GM18511 (cell line): ENCODE data around the gene SUPT20H.

Source experiments
- ATAC-seq: cut with Tn5 transposase; IDR thresholded peaks from one replicate; pipeline ENCODE4 v1.9.1; 2021; ENCODE audit warnings: mild to moderate bottlenecking, moderate library complexity; ENCODE audit not compliant: unreplicated experiment

Gene SUPT20H

DNA sequence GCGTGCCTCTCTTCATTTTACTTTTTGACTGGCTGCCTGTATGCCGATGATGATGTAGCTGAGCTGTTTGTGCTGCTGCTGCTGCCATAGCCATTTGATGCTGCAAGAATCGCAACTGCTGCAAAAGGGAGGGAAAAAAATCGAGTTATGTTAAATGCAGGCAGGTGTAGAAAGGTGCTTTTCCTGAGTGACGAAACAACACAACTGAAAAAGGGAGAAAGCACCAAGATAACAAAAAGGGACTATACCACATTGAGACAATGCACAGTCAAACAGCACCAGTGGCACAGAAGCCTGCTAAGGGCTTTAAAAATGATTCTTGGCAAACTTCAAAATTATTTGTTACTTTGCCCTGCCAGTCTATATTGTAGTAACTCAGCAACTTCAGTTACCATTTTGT is 49.8 kb downstream of the SUPT20H start:
- no peak for ATAC-seq

DNA sequence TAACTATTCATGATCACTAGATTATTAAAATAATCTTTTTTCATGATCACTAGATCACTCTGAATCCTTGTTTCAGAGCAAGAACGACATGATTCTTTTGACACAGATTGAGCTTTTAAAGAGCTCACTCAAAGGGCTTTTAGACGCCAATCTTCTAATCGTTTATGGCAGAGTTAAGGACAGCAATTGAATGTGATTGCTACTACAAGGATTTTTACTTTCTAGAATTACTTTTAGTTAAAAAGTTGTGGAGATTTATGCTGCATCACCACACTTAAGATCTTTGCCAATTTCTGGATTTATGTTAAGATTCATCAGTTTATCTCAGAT is 57.6 kb downstream of the SUPT20H start:
- ATAC-seq = no peak

DNA sequence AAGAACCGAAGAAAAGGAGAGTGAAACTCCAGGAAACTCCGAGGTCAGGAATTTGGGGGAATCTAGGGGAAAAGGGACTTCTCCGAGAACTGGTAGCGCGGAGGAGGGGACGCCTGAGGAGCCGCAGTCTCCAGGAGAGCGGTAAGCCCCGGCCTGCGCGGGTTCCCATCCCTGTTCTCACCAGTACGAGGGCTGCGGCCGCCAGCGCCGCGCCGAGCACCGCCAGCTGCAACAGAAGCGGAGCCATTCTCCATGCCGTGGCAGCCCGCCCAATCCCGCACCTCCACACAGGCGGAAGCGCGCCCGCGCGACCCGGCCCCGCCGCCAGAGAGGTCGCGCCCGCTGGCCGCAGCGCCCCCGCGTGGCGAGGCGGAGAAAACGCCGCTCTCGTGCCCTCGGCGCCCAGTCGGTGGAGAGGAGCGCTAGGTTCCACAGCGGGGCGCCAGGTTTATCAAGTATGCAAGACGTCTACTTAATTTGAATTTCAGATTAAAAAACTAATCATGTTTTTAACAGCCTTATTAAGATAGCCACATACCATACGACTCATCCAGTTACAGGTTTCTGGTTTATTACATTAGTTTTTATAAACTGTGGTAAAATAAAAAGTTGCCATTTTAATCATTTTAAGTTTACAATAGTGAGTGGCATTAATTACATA is 60.3 kb downstream of the SUPT20H start, which contains the start of gene ALG5:
Gene ALG5, minus strand, starts transcription at position 287 of the 661 bp plus-strand sequence. Its CDS starts 40 bp downstream, at position 247.
- peak; percentile 69 for ATAC-seq

DNA sequence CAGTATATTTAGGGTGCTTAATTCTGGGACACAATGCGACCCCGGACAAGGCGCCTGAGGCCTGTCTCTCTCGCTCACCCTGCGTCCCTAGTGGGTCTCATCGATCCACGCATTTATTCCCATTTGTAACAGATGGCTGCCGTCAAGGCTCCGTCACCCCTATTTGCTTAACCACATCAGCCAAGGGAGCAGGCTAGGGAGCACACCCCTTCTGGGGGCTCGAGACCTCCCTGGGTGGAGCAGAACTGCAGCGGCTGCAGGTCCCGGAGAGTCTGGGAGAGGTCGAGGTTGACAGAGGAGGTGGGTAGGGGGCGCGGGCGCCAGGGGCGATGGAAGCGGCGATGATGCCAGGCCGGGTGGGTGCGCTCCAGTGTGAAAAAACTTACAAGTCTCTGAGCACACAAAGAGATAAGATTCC is 60.9 kb downstream of the SUPT20H start:
- no peak for ATAC-seq

DNA sequence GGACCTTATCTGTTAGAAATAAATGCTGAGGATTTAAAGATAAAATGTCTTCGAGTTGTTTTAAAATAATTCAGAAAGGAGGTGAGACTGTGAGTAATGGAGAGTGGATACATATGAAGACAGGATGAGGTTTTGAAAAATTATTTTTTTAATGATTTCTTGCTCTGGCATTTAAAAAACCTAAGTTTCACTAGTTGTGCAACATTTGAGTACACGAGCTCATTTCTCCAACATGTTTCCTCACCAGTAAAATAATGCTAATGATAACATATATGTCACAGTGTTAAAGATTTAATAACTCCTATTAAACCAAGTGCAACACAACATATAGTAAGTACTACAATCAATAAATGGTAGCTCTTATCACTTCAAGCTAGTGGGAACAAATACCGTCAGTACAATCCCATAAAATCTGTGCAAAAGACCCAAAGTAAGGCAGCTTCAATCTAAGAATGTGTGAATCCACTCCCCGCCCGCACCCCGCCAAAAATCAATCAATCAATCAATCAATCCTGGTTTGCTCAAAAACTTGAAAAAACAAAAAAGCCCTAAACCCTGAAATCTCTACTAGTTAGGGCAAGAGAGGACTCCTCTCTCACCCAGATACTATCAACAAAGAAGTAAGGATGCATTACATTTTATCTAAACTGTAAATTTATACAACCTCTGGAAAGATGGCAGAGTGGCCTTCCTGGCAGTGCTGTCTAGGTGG is 61.6 kb downstream of the SUPT20H start:
- no peak for ATAC-seq

DNA sequence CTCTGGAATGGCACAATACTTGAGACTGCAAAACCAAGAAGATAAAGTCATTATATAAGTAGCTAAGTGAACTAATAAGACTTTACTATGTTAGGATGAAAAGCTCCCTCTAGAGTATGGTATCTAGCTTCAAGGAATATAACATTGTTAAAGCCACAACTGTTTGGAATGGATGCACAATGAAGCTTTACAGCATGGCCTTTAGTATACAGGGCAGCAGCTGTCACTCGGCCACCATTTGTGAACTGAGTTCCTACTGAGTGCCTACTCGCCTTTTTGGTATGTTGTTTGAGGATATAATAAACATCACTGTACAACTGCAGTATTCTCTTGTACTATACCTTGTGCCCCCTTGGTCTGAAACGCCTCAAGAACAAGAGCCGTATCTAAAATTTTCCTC is 67.1 kb downstream of the SUPT20H start:
- no peak for ATAC-seq

DNA sequence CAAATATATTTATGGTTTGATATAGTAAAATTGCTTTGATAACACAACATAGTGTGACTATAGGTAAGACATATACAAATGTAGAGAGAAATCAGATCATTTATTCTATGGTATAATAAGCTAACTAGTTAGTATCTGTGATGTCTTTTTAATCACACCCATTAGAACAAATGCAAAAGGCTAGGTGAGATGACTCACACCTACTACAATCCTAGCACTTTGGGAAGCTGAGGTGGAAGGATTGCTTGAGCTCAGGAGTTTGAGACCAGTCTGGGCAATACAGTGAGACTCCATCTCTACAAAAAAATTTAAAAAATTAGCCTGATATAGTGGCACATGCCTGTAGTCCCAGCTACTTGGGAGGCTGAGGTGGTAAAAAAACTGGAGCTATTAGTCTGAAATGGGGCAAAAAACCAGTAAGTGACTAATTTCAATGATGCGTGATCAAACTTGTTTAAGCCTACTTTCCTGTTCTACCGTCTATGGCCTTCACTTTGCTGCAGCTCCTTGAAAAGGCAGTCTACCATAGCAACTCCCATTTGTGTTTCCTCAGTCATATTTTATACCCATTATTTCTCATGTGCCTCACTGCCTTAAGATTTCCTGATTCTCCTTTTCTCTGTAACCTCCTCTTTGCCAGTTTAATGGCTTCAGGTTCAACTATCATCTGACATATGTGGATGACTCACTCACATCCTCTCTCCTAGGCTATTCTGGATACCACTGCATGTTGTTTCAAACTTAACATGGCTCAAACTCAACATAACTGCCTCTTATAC is 72.8 kb downstream of the SUPT20H start:
- no peak for ATAC-seq

DNA sequence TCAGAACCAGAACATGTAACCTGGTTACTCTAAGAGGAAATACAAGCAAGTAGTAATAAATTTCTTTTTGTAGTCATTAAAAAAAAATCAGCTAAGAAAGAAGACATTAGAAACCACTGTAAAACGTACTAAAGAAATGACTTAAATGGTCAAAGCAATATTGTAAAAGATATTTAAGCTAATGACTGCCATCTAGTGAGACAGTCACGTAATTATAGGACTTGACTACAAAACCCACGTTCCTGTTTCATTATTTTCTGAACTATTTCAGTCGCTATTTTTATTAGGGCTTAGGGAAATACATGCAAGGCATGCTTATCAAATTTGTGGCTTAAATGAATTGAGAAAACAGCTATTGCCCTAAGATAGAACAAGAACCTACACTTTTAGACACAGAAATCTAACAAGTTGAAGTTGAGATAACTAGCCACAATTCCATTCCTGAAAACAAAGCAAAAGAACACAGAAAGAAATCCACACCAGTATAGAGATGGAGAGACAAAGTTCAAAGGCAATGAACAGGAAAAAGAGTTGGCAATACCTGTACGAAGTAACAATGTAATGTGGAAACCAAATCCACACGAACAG is 78.2 kb downstream of the SUPT20H start:
- ATAC-seq = peak; percentile 76

DNA sequence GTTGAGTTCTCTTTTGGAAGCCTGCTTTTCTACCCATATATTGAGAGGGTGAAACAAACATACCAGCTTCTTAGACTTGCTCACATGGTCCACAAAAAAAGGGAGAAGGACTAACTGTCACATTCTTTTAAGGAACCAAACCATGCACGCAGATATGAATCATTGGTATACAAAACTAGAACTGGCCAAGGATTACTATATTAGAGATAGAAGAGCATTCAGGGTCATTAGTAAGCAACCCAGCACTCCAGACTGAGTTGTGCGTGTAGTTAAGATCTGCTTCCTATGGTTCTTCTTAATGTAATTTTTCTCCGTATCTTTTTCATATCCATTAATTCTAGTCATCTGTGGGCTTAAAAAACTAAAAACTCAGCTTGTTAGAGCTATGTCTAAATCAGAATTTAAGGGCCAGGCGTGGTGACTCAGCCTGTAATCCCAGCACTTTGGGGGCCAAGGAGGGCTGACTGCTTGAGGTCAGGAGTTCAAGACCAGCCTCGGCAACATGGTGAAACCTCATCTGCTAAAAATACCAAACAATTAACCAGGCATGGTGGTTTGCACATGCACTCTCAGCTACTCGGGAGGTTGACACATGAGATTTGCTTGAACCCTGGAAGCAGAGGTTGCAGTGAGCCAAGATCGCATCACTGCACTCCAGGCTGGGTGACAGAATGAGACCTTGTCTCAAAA is 80.0 kb downstream of the SUPT20H start:
- no peak for ATAC-seq

DNA sequence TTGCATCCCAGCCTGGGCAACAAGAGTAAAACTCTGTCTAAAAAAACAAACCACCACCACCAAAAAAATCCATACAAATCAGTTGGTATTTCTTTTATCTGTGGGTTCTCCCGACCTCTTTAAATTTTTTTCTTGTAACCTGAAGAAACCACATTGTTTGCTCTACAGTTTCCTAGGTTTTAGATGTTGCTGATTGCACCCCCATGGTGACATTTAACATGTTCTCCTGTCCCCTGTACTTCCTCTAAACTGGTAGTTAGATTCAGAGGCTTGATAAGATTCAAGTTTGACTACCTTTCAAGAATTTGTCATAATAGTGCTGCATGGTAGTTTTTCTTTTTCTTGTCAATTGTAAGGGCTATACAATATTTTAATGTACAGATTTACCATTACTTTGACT is 84.3 kb downstream of the SUPT20H start:
- no peak for ATAC-seq

DNA sequence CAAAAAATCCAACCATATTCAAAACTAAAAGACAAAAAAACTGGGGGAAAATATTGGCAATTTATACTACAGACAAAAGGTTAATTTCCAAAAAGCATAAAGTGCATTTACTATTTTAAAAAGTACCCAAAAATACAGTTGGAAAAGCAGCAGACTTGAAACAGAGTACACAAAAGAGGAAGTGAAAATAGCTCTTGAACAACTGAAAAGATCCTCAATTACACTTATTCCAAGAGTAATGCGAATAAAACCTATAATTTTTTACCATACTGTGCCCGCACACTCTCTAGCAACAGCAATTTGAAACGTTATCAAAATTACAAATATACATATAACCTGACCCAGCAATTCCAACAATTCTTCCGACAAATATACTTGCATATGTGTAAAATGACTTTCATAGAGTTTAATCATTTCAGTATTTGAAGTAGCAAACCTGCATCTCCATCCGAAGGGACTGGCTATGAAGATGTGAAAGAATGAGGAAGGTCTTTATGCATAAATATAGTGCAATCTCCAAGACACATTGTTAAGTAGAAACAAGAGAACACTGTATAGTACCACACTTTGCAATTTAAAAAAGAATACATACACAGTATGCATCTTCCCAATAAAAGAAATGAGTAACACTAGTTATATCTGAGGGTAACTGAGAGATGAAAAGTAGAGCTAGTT is 85.7 kb downstream of the SUPT20H start:
- peak; percentile 92 for ATAC-seq

DNA sequence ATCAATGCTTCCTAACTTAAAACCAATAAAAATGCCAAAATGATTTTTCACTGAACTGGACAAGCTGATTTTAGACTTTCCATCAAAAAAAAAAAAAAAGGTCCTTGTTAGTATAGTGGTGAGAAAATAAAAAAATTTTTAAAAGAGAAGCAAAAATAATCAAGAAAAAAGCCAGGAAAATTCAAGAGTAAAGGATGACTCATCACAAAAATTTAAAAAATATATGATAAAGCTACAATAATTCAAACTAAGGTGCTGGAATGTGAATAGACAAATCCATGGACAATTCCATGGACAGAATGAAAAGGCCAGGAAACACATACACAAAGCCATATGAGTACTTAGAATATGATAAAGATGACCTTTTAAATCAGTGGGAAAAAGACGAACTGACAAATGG is 86.5 kb downstream of the SUPT20H start:
- peak; percentile 6 for ATAC-seq

DNA sequence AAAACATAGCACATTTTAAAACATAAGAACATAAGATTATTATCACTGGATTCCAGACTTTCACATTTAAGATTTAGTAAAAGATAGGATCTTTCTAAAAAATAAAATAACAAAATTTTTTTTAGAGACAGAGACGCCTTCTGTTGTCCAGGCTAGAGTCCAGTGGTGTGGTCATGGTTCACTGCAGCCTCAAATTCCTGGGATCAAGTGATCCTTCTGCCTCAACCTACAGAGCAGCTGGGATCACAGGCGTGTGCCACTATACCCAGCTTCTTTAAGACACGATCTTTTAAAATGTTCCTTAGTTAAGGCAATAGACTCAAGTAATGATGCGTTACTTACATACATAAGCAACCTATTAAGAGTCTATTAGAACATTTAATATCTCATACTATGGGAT is 93.1 kb downstream of the SUPT20H start:
- ATAC-seq = no peak

DNA sequence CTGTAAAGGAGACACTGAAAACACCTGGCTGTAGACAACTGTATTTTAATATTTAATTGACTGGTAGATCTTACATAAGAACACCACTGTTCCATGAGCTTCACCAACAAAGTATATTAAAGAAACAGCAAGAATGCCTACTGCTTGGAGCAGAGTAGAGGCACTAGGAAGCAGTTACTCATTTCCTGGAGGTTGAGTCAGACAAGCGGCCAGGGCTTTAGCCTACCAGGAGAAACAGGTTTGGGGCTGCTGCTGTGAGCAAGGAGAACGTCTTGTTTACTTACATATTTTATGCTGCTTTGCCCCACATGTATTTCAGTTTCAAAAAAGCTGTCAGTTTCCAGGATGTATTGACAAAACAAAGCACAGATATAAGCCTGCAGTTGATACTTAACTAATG is 93.7 kb downstream of the SUPT20H start:
- no peak for ATAC-seq

DNA sequence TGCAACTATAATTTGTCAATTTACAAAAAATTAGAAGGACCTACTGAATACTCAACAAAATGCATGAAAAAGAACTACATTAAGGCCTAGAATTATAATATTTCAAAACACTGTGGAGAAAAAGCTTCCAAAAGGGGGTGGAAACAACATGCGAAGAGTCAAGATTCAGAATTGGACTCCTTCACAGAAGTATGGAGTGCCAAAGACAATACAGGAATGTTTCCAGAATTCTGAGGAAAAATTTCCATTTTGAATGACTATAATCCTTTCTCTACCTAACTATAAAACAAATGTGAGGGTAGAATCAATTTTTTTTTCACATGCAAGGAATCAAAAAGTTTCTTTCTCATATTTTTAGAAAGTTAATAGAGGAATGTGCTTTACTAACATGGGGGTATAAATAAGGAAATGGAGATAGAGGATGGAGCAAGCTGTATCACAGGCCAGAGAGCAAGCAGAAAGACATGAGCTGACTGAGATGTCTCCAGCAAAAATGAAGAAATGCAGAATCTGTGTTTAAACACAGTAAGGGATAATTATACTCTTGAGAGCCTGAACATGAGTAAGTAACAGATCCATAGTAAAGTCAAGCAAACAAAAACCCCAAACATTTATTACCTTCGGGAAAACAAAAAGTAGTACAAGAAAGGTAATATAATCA is 99.9 kb downstream of the SUPT20H start:
- no peak for ATAC-seq
